LNCaP clone FGC (cell line): ENCODE data around the gene TICRR.

Experiments
- DNase-seq: peaks from one replicate; pipeline ENCODE4 v3.0.0-alpha.2; 2011; ENCODE audit warnings: low read depth
- H3K4me3 ChIP-seq: 2 replicates; pipeline ENCODE4 v1.5.1; 2011; ENCODE audit warnings: mild to moderate bottlenecking, low read depth, low read length, control low read depth
- TF ChIP-seq, protein P1 (sequence below): IDR thresholded peaks from 2 replicates; pipeline ENCODE4 v1.5.1; 2012; ENCODE audit warnings: mild to moderate bottlenecking; ENCODE audit not compliant: control insufficient read depth, insufficient read depth; ENCODE audit errors: extremely low read depth

Gene TICRR

DNA sequence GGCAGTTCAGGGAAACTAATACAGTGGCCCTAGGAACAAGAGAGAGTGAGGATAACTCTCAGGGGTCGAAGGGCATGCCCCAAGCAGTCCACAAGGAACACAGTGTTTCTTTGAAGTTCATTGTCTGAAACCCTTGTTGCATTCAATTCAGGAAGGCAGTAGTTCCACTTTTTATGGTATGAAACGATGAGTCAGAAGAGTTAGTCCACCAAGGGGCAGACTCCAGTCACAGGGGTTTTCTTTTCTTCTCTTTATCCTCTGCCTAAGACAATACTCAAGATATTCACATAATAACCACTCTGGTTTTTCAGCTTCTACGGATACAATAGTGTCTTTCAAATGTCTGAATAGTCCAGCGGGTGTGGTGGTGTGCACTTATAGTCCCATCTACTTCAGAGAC, 23.7 kb upstream of the TICRR start:
- no peak for DNase-seq
- H3K4me3 ChIP-seq, result no peak overlapping the region
- TF ChIP-seq, protein P1, sequence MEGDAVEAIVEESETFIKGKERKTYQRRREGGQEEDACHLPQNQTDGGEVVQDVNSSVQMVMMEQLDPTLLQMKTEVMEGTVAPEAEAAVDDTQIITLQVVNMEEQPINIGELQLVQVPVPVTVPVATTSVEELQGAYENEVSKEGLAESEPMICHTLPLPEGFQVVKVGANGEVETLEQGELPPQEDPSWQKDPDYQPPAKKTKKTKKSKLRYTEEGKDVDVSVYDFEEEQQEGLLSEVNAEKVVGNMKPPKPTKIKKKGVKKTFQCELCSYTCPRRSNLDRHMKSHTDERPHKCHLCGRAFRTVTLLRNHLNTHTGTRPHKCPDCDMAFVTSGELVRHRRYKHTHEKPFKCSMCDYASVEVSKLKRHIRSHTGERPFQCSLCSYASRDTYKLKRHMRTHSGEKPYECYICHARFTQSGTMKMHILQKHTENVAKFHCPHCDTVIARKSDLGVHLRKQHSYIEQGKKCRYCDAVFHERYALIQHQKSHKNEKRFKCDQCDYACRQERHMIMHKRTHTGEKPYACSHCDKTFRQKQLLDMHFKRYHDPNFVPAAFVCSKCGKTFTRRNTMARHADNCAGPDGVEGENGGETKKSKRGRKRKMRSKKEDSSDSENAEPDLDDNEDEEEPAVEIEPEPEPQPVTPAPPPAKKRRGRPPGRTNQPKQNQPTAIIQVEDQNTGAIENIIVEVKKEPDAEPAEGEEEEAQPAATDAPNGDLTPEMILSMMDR, result no peak

DNA sequence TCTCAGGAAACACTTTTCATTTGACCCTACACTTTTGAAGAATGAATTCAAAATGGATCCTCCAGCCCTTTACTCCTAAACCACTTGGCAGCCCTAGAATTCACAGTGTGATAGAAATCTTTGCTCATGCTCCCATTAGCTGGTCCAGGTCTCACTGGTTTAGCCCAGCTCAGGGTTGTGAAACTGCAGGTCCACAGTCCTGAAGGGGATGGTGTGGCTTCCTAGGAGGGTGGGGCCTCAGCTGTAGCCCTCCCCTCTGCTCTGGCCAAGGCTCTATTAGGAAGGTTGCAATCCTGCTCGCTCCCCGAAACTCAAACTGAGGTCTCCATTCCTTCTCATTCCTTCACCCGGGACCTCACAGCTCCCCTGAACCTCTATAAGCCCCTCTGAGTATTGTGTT, 21.6 kb upstream of the TICRR start:
- DNase-seq, result no peak
- no peak overlapping the region for H3K4me3 ChIP-seq
- TF ChIP-seq, protein P1, result no peak

DNA sequence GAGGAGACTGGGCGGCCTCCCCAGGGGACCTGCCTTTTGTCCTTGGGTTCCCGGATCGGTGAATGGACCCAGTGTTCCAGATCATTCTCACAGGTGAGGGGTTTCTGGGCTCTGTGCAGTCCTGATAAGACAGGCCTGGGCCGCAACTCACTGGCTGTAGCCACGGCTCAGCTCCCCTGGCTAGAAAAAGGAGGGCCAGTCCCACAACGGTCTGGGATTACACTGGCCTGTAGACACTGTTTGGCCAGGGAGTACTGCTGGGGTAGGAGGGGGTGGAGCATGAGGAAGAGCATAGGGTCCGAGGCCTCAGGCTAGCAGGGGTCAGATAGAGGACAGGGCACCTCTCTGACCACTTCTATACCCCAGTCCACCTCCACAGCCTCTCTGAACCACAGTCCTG, 21.0 kb upstream of the TICRR start:
- DNase-seq, result no peak
- H3K4me3 ChIP-seq, result no peak overlapping the region
- TF ChIP-seq, protein P1, result no peak

DNA sequence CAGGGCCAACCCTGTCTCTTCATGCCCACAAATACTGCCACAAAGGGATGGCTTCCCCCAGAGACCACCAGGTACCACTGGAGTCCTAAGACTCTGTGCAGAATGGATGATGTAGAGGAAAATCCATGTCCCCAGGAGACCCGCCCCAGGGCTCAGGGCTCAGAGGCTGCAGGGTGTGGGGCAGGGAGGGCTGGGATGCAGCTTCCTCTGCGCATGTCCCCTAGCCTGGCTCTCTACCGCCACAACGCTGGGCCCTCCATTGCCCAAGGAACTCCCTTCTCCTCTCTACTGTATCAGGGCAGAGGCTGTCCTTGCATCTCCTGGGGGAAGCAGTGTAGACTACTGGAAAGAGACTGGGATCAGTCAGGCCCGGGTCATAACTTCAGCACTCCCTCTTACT, 19.5 kb upstream of the TICRR start:
- DNase-seq, result no peak
- TF ChIP-seq, protein P1, result no peak
- no peak overlapping the region for H3K4me3 ChIP-seq

DNA sequence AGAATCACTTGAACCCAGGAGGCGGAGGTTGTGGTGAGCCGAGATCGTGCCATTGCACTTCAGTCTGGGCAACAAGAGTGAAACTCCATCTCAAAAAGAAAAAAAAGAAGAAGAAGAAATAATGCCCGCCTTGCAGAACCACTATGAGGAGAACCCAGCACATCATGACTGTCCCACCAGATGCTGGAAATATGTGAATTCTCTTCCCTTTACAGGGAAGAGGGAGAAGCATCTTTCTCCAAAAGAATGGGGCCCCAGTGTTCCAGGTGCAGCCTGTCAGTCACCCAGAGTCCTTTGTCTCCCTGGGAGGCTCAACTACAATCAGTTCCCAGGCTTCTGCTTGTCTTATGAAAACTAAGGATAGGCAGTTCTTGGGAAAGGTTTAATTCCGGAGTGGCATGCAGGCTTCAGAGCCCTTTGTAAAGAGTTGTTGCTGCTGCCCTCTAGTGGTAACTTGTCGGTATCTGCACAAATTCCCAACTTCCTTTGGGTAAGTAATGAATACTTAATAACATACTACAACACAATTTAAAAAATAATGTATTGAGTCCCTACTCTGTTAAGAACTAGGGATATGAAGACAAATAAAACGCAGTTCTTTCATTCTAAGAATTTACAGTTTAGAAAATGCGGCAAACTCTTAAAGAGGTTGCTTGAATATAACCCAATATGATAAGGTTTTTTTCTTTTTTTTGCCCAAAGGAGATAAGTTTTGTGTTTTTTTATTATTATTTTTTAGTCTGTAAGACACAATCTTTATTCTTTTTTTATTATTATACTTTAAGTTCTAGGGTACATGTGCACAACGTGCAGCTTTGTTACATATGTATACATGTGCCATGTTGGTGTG, 18.6 kb upstream of the TICRR start:
- TF ChIP-seq, protein P1, result peak; percentile 84

DNA sequence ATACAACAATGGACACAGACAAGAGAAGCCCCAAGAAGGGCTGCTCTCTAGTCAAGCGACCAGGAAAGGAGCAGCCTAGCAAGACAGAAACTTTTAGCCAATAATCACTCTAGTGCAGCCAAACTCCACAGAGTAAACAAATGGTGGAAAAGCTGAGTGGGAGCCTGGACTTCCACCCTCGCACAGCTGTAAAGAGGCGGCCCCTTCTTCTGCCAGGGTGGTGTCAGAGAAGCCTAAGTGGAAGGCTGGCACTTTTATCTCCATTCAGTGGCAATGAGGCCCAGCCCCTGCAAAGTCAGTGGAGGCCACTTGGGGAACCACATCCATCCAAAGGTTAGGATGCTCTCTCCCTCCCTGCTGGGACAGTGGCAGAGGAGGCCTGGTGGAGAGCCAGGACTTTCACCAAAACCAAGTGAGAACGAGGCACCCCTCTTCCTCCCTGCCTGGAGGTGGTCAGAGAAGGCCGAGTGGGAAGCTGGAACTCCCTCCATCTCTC, 15.5 kb upstream of the TICRR start:
- DNase-seq, result no peak
- no peak overlapping the region for H3K4me3 ChIP-seq
- TF ChIP-seq, protein P1, result no peak

More for the DNA sequence above, 18.6 kb upstream of the TICRR start:
- H3K4me3 ChIP-seq, result no peak overlapping the region
- DNase-seq, result peak; percentile 54

DNA sequence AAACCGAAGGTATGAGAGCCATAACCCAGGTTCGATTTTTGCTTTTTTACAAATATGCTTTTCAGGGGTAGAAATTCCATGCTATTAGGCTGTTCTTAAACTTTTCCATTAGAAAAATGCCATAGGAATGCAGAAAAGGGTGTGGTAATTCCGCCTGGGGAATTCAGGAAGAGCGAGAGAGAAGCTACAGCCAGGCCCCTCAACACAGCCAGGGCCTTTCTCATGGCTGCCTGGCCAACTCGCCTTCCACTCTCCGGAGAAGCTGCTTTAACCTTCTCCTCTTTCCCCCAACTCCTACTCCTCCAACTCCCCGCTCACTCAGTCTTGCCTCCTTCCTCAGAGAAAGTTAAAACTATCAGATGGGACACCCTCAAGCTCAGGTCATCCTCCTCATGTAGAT, 9.1 kb upstream of the TICRR start:
- no peak for DNase-seq
- no peak overlapping the region for H3K4me3 ChIP-seq
- TF ChIP-seq, protein P1, result no peak
